A549 (cell line): ENCODE measurements around the gene ADAMTS16. TPM values are rescaled to one million over a fixed set of nuclear protein-coding genes. Genes with fewer than 3 reads are reported as not detected.

Experiments
- ATAC-seq, 2 experiments: fragments of 200-7000 bp in 1 of 2; fragments of >200 bp in 1 of 2; cut with Nextera tagmentation in 1 of 2; cut with Tn5 transposase in 1 of 2; 3 replicates each; pipeline versions ENCODE4 v1.8.0 to v1.9.1; 2018 to 2020; ENCODE audit warnings: mild to moderate bottlenecking in 1 of 2, moderate library complexity in 1 of 2
- CTCF ChIA-PET: fragments of 300-600 bp; sonication (Branson Sonifier 250); formaldehyde crosslinking; extraction: SDS; loops from one replicate; lab custom pipeline; 2021; ENCODE audit warnings: antibody characterized with exemption, inconsistent platforms; lab: Yijun Ruan, JAX
- POLR2A ChIA-PET: fragments of 350-600 bp; formaldehyde crosslinking; extraction: SDS; loops from one replicate; lab custom pipeline; 2021; ENCODE audit warnings: antibody characterized with exemption, inconsistent platforms; lab: Yijun Ruan, JAX
- DNase-seq, 2 experiments: peaks; one replicate each; pipeline versions ENCODE4 v3.0.0 to v3.0.0-alpha.2; 2011 to 2016; ENCODE audit warnings: low read depth in 1 of 2, low spot score in 1 of 2
- FAIRE-seq: peaks from 2 replicates; lab custom pipeline; 2011; peaks lifted over from hg19 to GRCh38; lab: Jason Lieb, UNC
- H3K27ac ChIP-seq, 2 experiments: fragments of >200 bp; sonication (Bioruptor Twin); formaldehyde crosslinking; 3 replicates each; pipeline ENCODE4 v1.5.1; 2016 to 2017
- H3K4me1 ChIP-seq: fragments of >200 bp; sonication (Bioruptor Twin); formaldehyde crosslinking; 3 replicates; pipeline ENCODE4 v1.6.1; 2016
- H3K4me2 ChIP-seq: fragments of >200 bp; sonication (Bioruptor Twin); formaldehyde crosslinking; 3 replicates; pipeline ENCODE4 v1.6.1; 2016
- H3K4me3 ChIP-seq: fragments of >200 bp; sonication (Bioruptor Twin); formaldehyde crosslinking; 3 replicates; pipeline ENCODE4 v1.5.1; 2016
- H3K9me3 ChIP-seq: fragments of >200 bp; sonication (Bioruptor Twin); formaldehyde crosslinking; 3 replicates; pipeline ENCODE4 v1.6.1; 2016
- CBX2 ChIP-seq: fragments of 200-600 bp; sonication (generic); IDR thresholded peaks from 2 replicates; pipeline ENCODE4 v1.6.1; 2016; ENCODE audit warnings: low read depth, mild to moderate bottlenecking, borderline replicate concordance
- CEBPB ChIP-seq, 2 experiments: fragments of >200 bp in 1 of 2; sonication (Bioruptor Twin) in 1 of 2; formaldehyde crosslinking in 1 of 2; IDR thresholded peaks; 2 replicates each; pipeline ENCODE4 v1.6.1; 2012 to 2016
- EP300 ChIP-seq, 2 experiments: fragments of >200 bp; sonication (Bioruptor Twin); formaldehyde crosslinking; IDR thresholded peaks; 2 replicates in 1 of 2; 3 replicates in 1 of 2; pipeline ENCODE4 v1.6.1; 2016 to 2017
- FOSB ChIP-seq: fragments of 250-450 bp; sonication (Bioruptor Pico); IDR thresholded peaks from 2 replicates; pipeline ENCODE4 v1.5.0; 2020; ENCODE audit warnings: mild to moderate bottlenecking, moderate library complexity
- FOSL2 ChIP-seq, 2 experiments: fragments of 450-650 bp in 1 of 2; fragments of >200 bp in 1 of 2; sonication (Bioruptor Twin) in 1 of 2; formaldehyde crosslinking; IDR thresholded peaks; 2 replicates each; pipeline versions ENCODE4 v1.5.0 to v1.6.1; 2016 to 2020; ENCODE audit warnings: mild to moderate bottlenecking in 1 of 2, moderate library complexity in 1 of 2
- HDAC2 ChIP-seq: fragments of 200-600 bp; sonication (generic); IDR thresholded peaks from 2 replicates; pipeline ENCODE4 v1.6.1; 2016
- HMGXB4 ChIP-seq: fragments of 250-450 bp; sonication (Bioruptor Pico); IDR thresholded peaks from 2 replicates; pipeline ENCODE4 v1.5.0; 2021; ENCODE audit warnings: mild to moderate bottlenecking, moderate library complexity, borderline replicate concordance
- HOXB13 ChIP-seq: fragments of 250-450 bp; sonication (Bioruptor Pico); IDR thresholded peaks from 2 replicates; pipeline ENCODE4 v1.5.0; 2020; ENCODE audit warnings: low read depth, mild to moderate bottlenecking, moderate library complexity
- KDM5A ChIP-seq: fragments of 200-600 bp; sonication (generic); IDR thresholded peaks from 2 replicates; pipeline ENCODE4 v1.6.1; 2016; ENCODE audit warnings: antibody characterized with exemption, mild to moderate bottlenecking
- MAFK ChIP-seq: fragments of 450-650 bp; IDR thresholded peaks from 2 replicates; pipeline ENCODE4 v1.6.1; 2014; ENCODE audit not compliant: partially characterized antibody
- MAX ChIP-seq: IDR thresholded peaks from 2 replicates; pipeline ENCODE4 v1.6.1; 2012
- MYC ChIP-seq: IDR thresholded peaks from 2 replicates; pipeline ENCODE4 v1.6.1; 2012; ENCODE audit warnings: mild to moderate bottlenecking, inconsistent platforms, low read length, improper control_type of control experiment, borderline replicate concordance
- NPAS2 ChIP-seq: fragments of 250-450 bp; sonication (Bioruptor Pico); IDR thresholded peaks from 2 replicates; pipeline ENCODE4 v1.8.0; 2022; ENCODE audit warnings: mild to moderate bottlenecking, moderate library complexity, borderline replicate concordance
- PBX3 ChIP-seq: IDR thresholded peaks from 2 replicates; pipeline ENCODE4 v1.6.1; 2012
- PHF8 ChIP-seq: fragments of 200-600 bp; sonication (generic); IDR thresholded peaks from 2 replicates; pipeline ENCODE4 v1.6.1; 2016; ENCODE audit warnings: low read depth, mild to moderate bottlenecking, antibody characterized with exemption, moderate library complexity, borderline replicate concordance
- POLR2A ChIP-seq: IDR thresholded peaks from 2 replicates; pipeline ENCODE4 v1.6.1; 2012; ENCODE audit warnings: mild to moderate bottlenecking, low read length
- POLR2AphosphoS2 ChIP-seq: conservative IDR thresholded peaks from 2 replicates; pipeline ENCODE4 v1.6.1; 2012; ENCODE audit warnings: low read length, improper control_type of control experiment, inconsistent platforms
- RAD21 ChIP-seq, 2 experiments: fragments of >200 bp in 1 of 2; sonication (Bioruptor Twin) in 1 of 2; formaldehyde crosslinking in 1 of 2; IDR thresholded peaks in 1 of 2; conservative IDR thresholded peaks in 1 of 2; 2 replicates in 1 of 2; 3 replicates in 1 of 2; pipeline ENCODE4 v1.6.1; 2012 to 2018; ENCODE audit warnings: inconsistent platforms in 1 of 2
- RNF2 ChIP-seq: fragments of 200-600 bp; sonication (generic); IDR thresholded peaks from 2 replicates; pipeline ENCODE4 v1.6.1; 2016; ENCODE audit warnings: low read depth, mild to moderate bottlenecking, antibody characterized with exemption, moderate library complexity, borderline replicate concordance
- ZNF302 ChIP-seq: fragments of 250-450 bp; sonication (Bioruptor Pico); IDR thresholded peaks from 2 replicates; pipeline ENCODE4 v1.9.0; 2021; ENCODE audit warnings: inconsistent platforms, mild to moderate bottlenecking, moderate library complexity
- ZSCAN20 ChIP-seq: fragments of 250-450 bp; sonication (Bioruptor Pico); IDR thresholded peaks from 2 replicates; pipeline ENCODE4 v1.8.0; 2022; ENCODE audit warnings: mild to moderate bottlenecking, moderate library complexity
- WGBS: methylation state at CpG from one replicate; pipeline ENCODE4 v1.1.6; 2017; ENCODE audit errors: missing lambda C conversion rate; 5-methylcytosine and 5-hydroxymethylcytosine counted together
- polyA plus RNA-seq, 4 experiments: library from polyadenylated mRNA; depleted of rRNA in 3 of 4; stranded (reverse); fragments of >200 nt; fragmentation: RNase III in 1 of 4; extraction: RNeasy Plus Mini Kit Qiagen cat#74134 plus additional on column Dnase treatment in 1 of 4; gene quantifications; 2 replicates in 3 of 4; 3 replicates in 1 of 4; pipeline ENCODE4 v1.2.3, GENCODE V29; 2011 to 2017

Gene ADAMTS16
- polyA plus RNA-seq, 2 of the 4 experiments (the other 2 are of a cell fraction): 0.71 to 1.0 TPM

- TF ChIP-seq ZSCAN20 (CRISPR knock-in tag): no peak
Measured at GRCh38 chr5:5270958-5271785, 131.0 kb downstream of the ADAMTS16 start (continued).

GRCh38 chr5:5271786-5272321, 131.7 kb downstream of the ADAMTS16 start:
- Histone ChIP-seq H3K4me2 (peak overlapping the region; percentile 71), H3K27ac (peak overlapping the region; percentile 58 to 79), H3K9me3 (no peaks in the 10 kb centered on the region), H3K4me1 (peaks cover 14% of the 10 kb centered on the region), H3K4me3 (no peak overlapping the region)
- WGBS: 76% methylated on average over 9 of the region's 9 CpGs
- ChIA-PET POLR2A (interaction anchor here (0.6 to 1.4 kb wide), 3 partner anchors 9 to 79 kb away, joined by 3 read pairs; no protein-coding TSS in a partner anchor), CTCF (interaction anchor here (0.7 kb wide), 1 partner anchor 18 kb away, joined by 3 read pairs; no protein-coding TSS in a partner anchor)
- FAIRE-seq (no peak), ATAC-seq (peak; percentile 8 to 32; a peak in 3 of 6 replicates), DNase-seq (no peak)
- TF ChIP-seq MYC: no peak
- no peak for TF ChIP-seq POLR2A
- TF ChIP-seq CBX2: no peak
- no peak for TF ChIP-seq NPAS2 (CRISPR knock-in tag)
- no peak for TF ChIP-seq CEBPB (IDR thresholded peaks at IDR 0.05)
- TF ChIP-seq ZNF302 (CRISPR knock-in tag): no peak
- TF ChIP-seq FOSB (CRISPR knock-in tag): no peak
- no peak for TF ChIP-seq PBX3
- no peak for TF ChIP-seq HOXB13 (CRISPR knock-in tag)
- no peak for TF ChIP-seq HMGXB4 (CRISPR knock-in tag)
- TF ChIP-seq RAD21 (conservative IDR thresholded peaks at IDR 0.05 in 1 of 2, IDR thresholded peaks at IDR 0.05 in 1 of 2): no peak
- no peak for TF ChIP-seq POLR2AphosphoS2
- TF ChIP-seq PHF8: no peak

GRCh38 chr5:5273398-5273797, 133.3 kb downstream of the ADAMTS16 start:
- ATAC-seq: no peak
- peak overlapping the region in 1 of 2 experiments; percentile 52; a peak in 1 of 6 replicates for H3K27ac ChIP-seq
- TF ChIP-seq HDAC2: no peak
- TF ChIP-seq CBX2: no peak
- no peak for TF ChIP-seq EP300 (IDR thresholded peaks at IDR 0.05)
- no peak for TF ChIP-seq MAFK
- no peak for TF ChIP-seq RNF2
- no peak for TF ChIP-seq FOSL2 (IDR thresholded peaks at IDR 0.05)
- no peak for TF ChIP-seq FOSL2 (CRISPR knock-in tag; IDR thresholded peaks at IDR 0.05)
- no peak for TF ChIP-seq KDM5A
- no peak for TF ChIP-seq MAX
- TF ChIP-seq, all 56 proteins: peak for 0
- Histone ChIP-seq H3K4me3 (no peak overlapping the region), H3K4me1 (peaks cover 20% of the 10 kb centered on the region), H3K4me2 (no peak overlapping the region), H3K9me3 (no peaks in the 10 kb centered on the region)
- ChIA-PET POLR2A (no interaction called here), CTCF (interaction anchor here (0.7 to 2.3 kb wide), 3 partner anchors 17 to 145 kb away, joined by 3 to 5 read pairs (median 5); no protein-coding TSS in a partner anchor)
- 88% methylated on average over 3 of the region's 3 CpGs for WGBS
- DNase-seq: no peak
- FAIRE-seq: no peak
